Measurements from ENCODE around the gene ESPL1. TPM values are rescaled to one million over a fixed set of nuclear protein-coding genes. Genes with fewer than 3 reads are reported as not detected.

Gene ESPL1
- total and polyA plus RNA-seq, 2 of the 13 experiments (the other 11 are each of a cell fraction or from before 2014, with no cell fraction given): 5.8 to 11.5 TPM

- TF ChIP-seq ZEB1 (IDR thresholded peaks at IDR 0.05; ENCODE audit: insufficient replicate concordance, low read depth) (no peak), GATA4 (IDR thresholded peaks at IDR 0.05; ENCODE audit: borderline replicate concordance, low read depth) (no peak), ATF7 (IDR thresholded peaks at IDR 0.05) (no peak), ATF7 (CRISPR knock-in tag; IDR thresholded peaks at IDR 0.05) (no peak), U2AF2 (IDR thresholded peaks at IDR 0.05; ENCODE audit: low read depth, low read length) (no peak), ZNF33B (CRISPR knock-in tag; IDR thresholded peaks at IDR 0.05) (no peak), ZBTB10 (CRISPR knock-in tag; IDR thresholded peaks at IDR 0.05; ENCODE audit: borderline replicate concordance) (0 out of 2 replicates have a peak, but pooled peaks have one; percentile 52), GRHL1 (CRISPR knock-in tag; conservative IDR thresholded peaks at IDR 0.05) (no peak), HMG20A (CRISPR knock-in tag; IDR thresholded peaks at IDR 0.05; ENCODE audit: borderline replicate concordance) (no peak), NR2F6 (IDR thresholded peaks at IDR 0.05) (peak; percentile 44), NR2F6 (CRISPR knock-in tag; IDR thresholded peaks at IDR 0.05) (peak; percentile 36; the same call in 1 of the 2 replicates), ZSCAN25 (CRISPR knock-in tag; IDR thresholded peaks at IDR 0.05) (peak; percentile 53; the same call in 1 of the 2 replicates), HNF4A (CRISPR knock-in tag; IDR thresholded peaks at IDR 0.05) (peak; percentile 76), NCOR1 (IDR thresholded peaks at IDR 0.05; ENCODE audit: borderline replicate concordance, low read length) (peak; percentile 35; the same call in 1 of the 2 replicates)
Observed at GRCh38 chr12:53279283-53279869, 11.3 kb downstream of the ESPL1 start (continued).

Data from HepG2 (cell line).